A549 (cell line): ENCODE measurements around the gene CASQ1. TPM values are rescaled to one million over a fixed set of nuclear protein-coding genes. Genes with fewer than 3 reads are reported as not detected.

Experiments used
- ATAC-seq, 2 experiments: fragments of 200-7000 bp in 1 of 2; fragments of >200 bp in 1 of 2; cut with Nextera tagmentation in 1 of 2; cut with Tn5 transposase in 1 of 2; 3 replicates each; pipeline versions ENCODE4 v1.8.0 to v1.9.1; 2018 to 2020; ENCODE audit warnings: mild to moderate bottlenecking in 1 of 2, moderate library complexity in 1 of 2
- CTCF ChIA-PET: fragments of 300-600 bp; sonication (Branson Sonifier 250); formaldehyde crosslinking; extraction: SDS; loops from one replicate; lab custom pipeline; 2021; ENCODE audit warnings: antibody characterized with exemption, inconsistent platforms; lab: Yijun Ruan, JAX
- POLR2A ChIA-PET: fragments of 350-600 bp; formaldehyde crosslinking; extraction: SDS; loops from one replicate; lab custom pipeline; 2021; ENCODE audit warnings: antibody characterized with exemption, inconsistent platforms; lab: Yijun Ruan, JAX
- DNase-seq, 2 experiments: peaks; one replicate each; pipeline versions ENCODE4 v3.0.0 to v3.0.0-alpha.2; 2011 to 2016; ENCODE audit warnings: low read depth in 1 of 2, low spot score in 1 of 2
- FAIRE-seq: peaks from 2 replicates; lab custom pipeline; 2011; peaks lifted over from hg19 to GRCh38; lab: Jason Lieb, UNC
- H3K27ac ChIP-seq, 2 experiments: fragments of >200 bp; sonication (Bioruptor Twin); formaldehyde crosslinking; 3 replicates each; pipeline ENCODE4 v1.5.1; 2016 to 2017
- H3K4me1 ChIP-seq: fragments of >200 bp; sonication (Bioruptor Twin); formaldehyde crosslinking; 3 replicates; pipeline ENCODE4 v1.6.1; 2016
- H3K4me2 ChIP-seq: fragments of >200 bp; sonication (Bioruptor Twin); formaldehyde crosslinking; 3 replicates; pipeline ENCODE4 v1.6.1; 2016
- H3K4me3 ChIP-seq: fragments of >200 bp; sonication (Bioruptor Twin); formaldehyde crosslinking; 3 replicates; pipeline ENCODE4 v1.5.1; 2016
- H3K9me3 ChIP-seq: fragments of >200 bp; sonication (Bioruptor Twin); formaldehyde crosslinking; 3 replicates; pipeline ENCODE4 v1.6.1; 2016
- CBX8 ChIP-seq: fragments of 200-600 bp; sonication (generic); IDR thresholded peaks from 2 replicates; pipeline ENCODE4 v1.6.1; 2016
- CEBPB ChIP-seq, 2 experiments: fragments of >200 bp in 1 of 2; sonication (Bioruptor Twin) in 1 of 2; formaldehyde crosslinking in 1 of 2; IDR thresholded peaks; 2 replicates each; pipeline ENCODE4 v1.6.1; 2012 to 2016
- CHD2 ChIP-seq: fragments of 150-350 bp; IDR thresholded peaks from 2 replicates; pipeline ENCODE4 v1.6.1; 2014; ENCODE audit warnings: low read length; ENCODE audit not compliant: partially characterized antibody
- EHMT2 ChIP-seq: fragments of 200-600 bp; sonication (generic); IDR thresholded peaks from 2 replicates; pipeline ENCODE4 v1.6.1; 2016; ENCODE audit warnings: antibody characterized with exemption, low read depth, mild to moderate bottlenecking, moderate library complexity
- ESRRA ChIP-seq: fragments of 150-350 bp; IDR thresholded peaks from 2 replicates; pipeline ENCODE4 v1.6.1; 2014; ENCODE audit warnings: mild to moderate bottlenecking, low read length, borderline replicate concordance
- GATA3 ChIP-seq: IDR thresholded peaks from 2 replicates; pipeline ENCODE4 v1.6.1; 2012; ENCODE audit warnings: borderline replicate concordance
- HDAC2 ChIP-seq: fragments of 200-600 bp; sonication (generic); IDR thresholded peaks from 2 replicates; pipeline ENCODE4 v1.6.1; 2016
- HOXA7 ChIP-seq: fragments of 250-450 bp; sonication (Bioruptor Pico); IDR thresholded peaks from 2 replicates; pipeline ENCODE4 v1.5.0; 2020; ENCODE audit warnings: mild to moderate bottlenecking, moderate library complexity
- HOXB13 ChIP-seq: fragments of 250-450 bp; sonication (Bioruptor Pico); IDR thresholded peaks from 2 replicates; pipeline ENCODE4 v1.5.0; 2020; ENCODE audit warnings: low read depth, mild to moderate bottlenecking, moderate library complexity
- HOXB5 ChIP-seq: fragments of 250-450 bp; sonication (Bioruptor Pico); IDR thresholded peaks from 2 replicates; pipeline ENCODE4 v1.5.0; 2020; ENCODE audit warnings: mild to moderate bottlenecking, moderate library complexity
- JUNB ChIP-seq: fragments of >200 bp; sonication (Bioruptor Twin); formaldehyde crosslinking; IDR thresholded peaks from 2 replicates; pipeline ENCODE4 v1.6.1; 2016
- KDM5A ChIP-seq: fragments of 200-600 bp; sonication (generic); IDR thresholded peaks from 2 replicates; pipeline ENCODE4 v1.6.1; 2016; ENCODE audit warnings: antibody characterized with exemption, mild to moderate bottlenecking
- MAFK ChIP-seq: fragments of 450-650 bp; IDR thresholded peaks from 2 replicates; pipeline ENCODE4 v1.6.1; 2014; ENCODE audit not compliant: partially characterized antibody
- NPAS2 ChIP-seq: fragments of 250-450 bp; sonication (Bioruptor Pico); IDR thresholded peaks from 2 replicates; pipeline ENCODE4 v1.8.0; 2022; ENCODE audit warnings: mild to moderate bottlenecking, moderate library complexity, borderline replicate concordance
- RARB ChIP-seq: fragments of 250-450 bp; sonication (Bioruptor Pico); IDR thresholded peaks from 2 replicates; pipeline ENCODE4 v1.8.0; 2021; ENCODE audit warnings: mild to moderate bottlenecking, moderate library complexity
- RCOR1 ChIP-seq: fragments of 150-350 bp; IDR thresholded peaks from 2 replicates; pipeline ENCODE4 v1.6.1; 2014; ENCODE audit warnings: antibody characterized with exemption, low read length, low read depth
- RNF2 ChIP-seq: fragments of 200-600 bp; sonication (generic); IDR thresholded peaks from 2 replicates; pipeline ENCODE4 v1.6.1; 2016; ENCODE audit warnings: low read depth, mild to moderate bottlenecking, antibody characterized with exemption, moderate library complexity, borderline replicate concordance
- SMC3 ChIP-seq: fragments of >200 bp; sonication (Bioruptor Twin); formaldehyde crosslinking; IDR thresholded peaks from 3 replicates; pipeline ENCODE4 v1.6.1; 2018; ENCODE audit warnings: inconsistent platforms
- TP53 ChIP-seq: fragments of 250-450 bp; sonication (Bioruptor Pico); IDR thresholded peaks from 2 replicates; pipeline ENCODE4 v1.5.0; 2021; ENCODE audit warnings: mild to moderate bottlenecking, moderate library complexity
- ZFP36 ChIP-seq: fragments of 450-650 bp; IDR thresholded peaks from 2 replicates; pipeline ENCODE4 v1.6.1; 2014; ENCODE audit warnings: borderline replicate concordance; ENCODE audit not compliant: partially characterized antibody
- ZSCAN20 ChIP-seq: fragments of 250-450 bp; sonication (Bioruptor Pico); IDR thresholded peaks from 2 replicates; pipeline ENCODE4 v1.8.0; 2022; ENCODE audit warnings: mild to moderate bottlenecking, moderate library complexity
- WGBS: methylation state at CpG from one replicate; pipeline ENCODE4 v1.1.6; 2017; ENCODE audit errors: missing lambda C conversion rate; 5-methylcytosine and 5-hydroxymethylcytosine counted together
- polyA plus RNA-seq, 4 experiments: library from polyadenylated mRNA; depleted of rRNA in 3 of 4; stranded (reverse); fragments of >200 nt; fragmentation: RNase III in 1 of 4; extraction: RNeasy Plus Mini Kit Qiagen cat#74134 plus additional on column Dnase treatment in 1 of 4; gene quantifications; 2 replicates in 3 of 4; 3 replicates in 1 of 4; pipeline ENCODE4 v1.2.3, GENCODE V29; 2011 to 2017
- TF ChIP-seq, protein P1 (sequence below): fragments of 250-450 bp; sonication (Bioruptor Pico); IDR thresholded peaks from 2 replicates; pipeline ENCODE4 v1.5.0; 2021; ENCODE audit warnings: mild to moderate bottlenecking, moderate library complexity, borderline replicate concordance
- TF ChIP-seq, protein P2 (sequence below): fragments of 150-350 bp; IDR thresholded peaks from 2 replicates; pipeline ENCODE4 v1.6.1; 2014; ENCODE audit warnings: low read depth, mild to moderate bottlenecking, low read length
- TF ChIP-seq, protein P3 (sequence below): IDR thresholded peaks from 2 replicates; pipeline ENCODE4 v1.6.1; 2012; ENCODE audit warnings: low read depth, borderline replicate concordance
- TF ChIP-seq, protein P4 (sequence below): fragments of >200 bp; sonication (Bioruptor Twin); formaldehyde crosslinking; IDR thresholded peaks from 2 replicates; pipeline ENCODE4 v1.6.1; 2016

The CASQ1 gene
- polyA plus RNA-seq, 2 of the 4 experiments (the other 2 are of a cell fraction) = 0.04 to 0.08 TPM

DNA sequence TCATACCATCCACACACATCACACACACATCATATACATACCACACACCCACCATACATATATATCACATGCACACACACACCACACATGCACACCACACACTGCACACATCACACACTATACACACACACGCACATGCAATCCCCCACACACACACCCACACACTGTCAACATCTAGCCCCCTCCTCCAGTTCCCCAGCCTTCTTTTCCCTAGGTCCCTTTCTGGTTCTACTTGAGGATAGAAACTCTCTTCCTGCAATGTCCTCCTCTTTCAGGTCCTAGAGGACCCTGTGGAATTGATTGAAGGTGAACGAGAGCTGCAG lies 4.3 kb downstream of the CASQ1 start:
- no peak overlapping the region for H3K4me3 ChIP-seq
- CTCF ChIA-PET = interaction anchor here (1.6 to 2.6 kb wide), 4 partner anchors 58 to 187 kb away, joined by 4 to 22 read pairs (median 10); no protein-coding TSS in a partner anchor
- H3K4me1 ChIP-seq = peaks cover 13% of the 10 kb centered on the region
- no peak overlapping the region for H3K4me2 ChIP-seq
- no peaks in the 10 kb centered on the region for H3K9me3 ChIP-seq
- H3K27ac ChIP-seq = no peak overlapping the region
- no peak for DNase-seq
- POLR2A ChIA-PET = no interaction called here
- no peak for ATAC-seq
- FAIRE-seq = no peak
- no peak for TF ChIP-seq GATA3
- TF ChIP-seq CEBPB (IDR thresholded peaks at IDR 0.05) = no peak
- no peak for TF ChIP-seq TP53 (CRISPR knock-in tag)
- no peak for TF ChIP-seq ESRRA
- 60% methylated on average over 2 of the region's 2 CpGs for WGBS

DNA sequence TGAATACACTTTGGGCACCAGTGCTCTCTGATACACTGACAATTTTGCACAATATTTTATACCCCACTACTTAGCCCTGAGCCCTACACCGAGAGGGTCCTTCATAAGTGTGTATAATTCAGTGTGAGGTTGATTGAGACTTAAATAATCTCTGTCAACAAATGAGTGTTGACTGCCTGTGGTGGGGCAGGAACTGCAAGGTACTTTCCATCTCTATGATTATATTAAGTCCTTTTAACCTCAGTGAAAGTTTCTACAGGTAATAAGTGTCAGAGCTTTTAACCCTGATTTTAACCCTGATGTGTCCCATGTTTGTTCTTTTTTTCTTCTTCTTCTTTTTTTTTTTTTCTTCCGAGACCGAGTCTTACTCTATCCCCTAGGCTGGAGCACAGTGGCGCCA lies 5.8 kb downstream of the CASQ1 start:
- FAIRE-seq = no peak
- Histone ChIP-seq H3K4me3 (no peak overlapping the region), H3K4me2 (no peak overlapping the region), H3K9me3 (no peaks in the 10 kb centered on the region), H3K4me1 (peaks cover 8% of the 10 kb centered on the region), H3K27ac (no peak overlapping the region)
- ATAC-seq = no peak
- ChIA-PET CTCF (interaction anchor here (0.5 to 3.3 kb wide), 9 partner anchors 10 to 190 kb away, joined by 3 to 29 read pairs (median 4); no protein-coding TSS in a partner anchor), POLR2A (no interaction called here)
- no peak for DNase-seq
- TF ChIP-seq CHD2 = no peak
- TF ChIP-seq, protein P1, sequence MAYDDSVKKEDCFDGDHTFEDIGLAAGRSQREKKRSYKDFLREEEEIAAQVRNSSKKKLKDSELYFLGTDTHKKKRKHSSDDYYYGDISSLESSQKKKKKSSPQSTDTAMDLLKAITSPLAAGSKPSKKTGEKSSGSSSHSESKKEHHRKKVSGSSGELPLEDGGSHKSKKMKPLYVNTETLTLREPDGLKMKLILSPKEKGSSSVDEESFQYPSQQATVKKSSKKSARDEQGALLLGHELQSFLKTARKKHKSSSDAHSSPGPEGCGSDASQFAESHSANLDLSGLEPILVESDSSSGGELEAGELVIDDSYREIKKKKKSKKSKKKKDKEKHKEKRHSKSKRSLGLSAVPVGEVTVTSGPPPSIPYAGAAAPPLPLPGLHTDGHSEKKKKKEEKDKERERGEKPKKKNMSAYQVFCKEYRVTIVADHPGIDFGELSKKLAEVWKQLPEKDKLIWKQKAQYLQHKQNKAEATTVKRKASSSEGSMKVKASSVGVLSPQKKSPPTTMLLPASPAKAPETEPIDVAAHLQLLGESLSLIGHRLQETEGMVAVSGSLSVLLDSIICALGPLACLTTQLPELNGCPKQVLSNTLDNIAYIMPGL (CRISPR knock-in tag) = no peak
- TF ChIP-seq NPAS2 = no peak
- no peak for TF ChIP-seq TP53 (CRISPR knock-in tag)
- TF ChIP-seq, protein P2, sequence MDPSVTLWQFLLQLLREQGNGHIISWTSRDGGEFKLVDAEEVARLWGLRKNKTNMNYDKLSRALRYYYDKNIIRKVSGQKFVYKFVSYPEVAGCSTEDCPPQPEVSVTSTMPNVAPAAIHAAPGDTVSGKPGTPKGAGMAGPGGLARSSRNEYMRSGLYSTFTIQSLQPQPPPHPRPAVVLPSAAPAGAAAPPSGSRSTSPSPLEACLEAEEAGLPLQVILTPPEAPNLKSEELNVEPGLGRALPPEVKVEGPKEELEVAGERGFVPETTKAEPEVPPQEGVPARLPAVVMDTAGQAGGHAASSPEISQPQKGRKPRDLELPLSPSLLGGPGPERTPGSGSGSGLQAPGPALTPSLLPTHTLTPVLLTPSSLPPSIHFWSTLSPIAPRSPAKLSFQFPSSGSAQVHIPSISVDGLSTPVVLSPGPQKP = no peak
- no peak for TF ChIP-seq CBX8
- no peak for TF ChIP-seq HOXB5
- no peak for TF ChIP-seq RARB (CRISPR knock-in tag)
- no peak for TF ChIP-seq HOXA7 (CRISPR knock-in tag)
- TF ChIP-seq HOXB13 (CRISPR knock-in tag) = no peak
- no peak for TF ChIP-seq ZFP36
- no peak for TF ChIP-seq RNF2
- TF ChIP-seq, protein P3, sequence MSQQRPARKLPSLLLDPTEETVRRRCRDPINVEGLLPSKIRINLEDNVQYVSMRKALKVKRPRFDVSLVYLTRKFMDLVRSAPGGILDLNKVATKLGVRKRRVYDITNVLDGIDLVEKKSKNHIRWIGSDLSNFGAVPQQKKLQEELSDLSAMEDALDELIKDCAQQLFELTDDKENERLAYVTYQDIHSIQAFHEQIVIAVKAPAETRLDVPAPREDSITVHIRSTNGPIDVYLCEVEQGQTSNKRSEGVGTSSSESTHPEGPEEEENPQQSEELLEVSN = no peak
- no peak for TF ChIP-seq HDAC2
- no peak for TF ChIP-seq ZSCAN20 (CRISPR knock-in tag)
- TF ChIP-seq RCOR1 = no peak
- WGBS = 82% methylated on average over 4 of the region's 4 CpGs

DNA sequence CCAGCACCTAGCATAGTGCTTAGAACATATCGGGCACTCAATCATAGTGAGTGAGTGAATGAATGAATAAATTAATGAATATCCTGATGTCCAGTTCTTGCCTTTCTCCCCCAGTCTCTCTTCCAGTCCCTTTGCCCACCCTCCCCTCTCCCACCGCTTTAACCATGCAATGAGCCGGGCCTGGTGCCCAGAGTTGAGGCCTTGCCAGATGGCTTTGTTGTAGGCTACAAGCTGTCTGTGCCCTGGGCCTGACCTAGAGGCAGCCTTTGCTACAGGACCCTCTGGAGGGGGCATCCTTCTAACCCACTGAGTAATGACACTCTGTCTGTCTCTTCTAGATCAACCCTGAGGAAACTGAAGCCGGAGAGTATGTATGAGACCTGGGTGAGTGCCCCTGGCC lies 6.9 kb downstream of the CASQ1 start:
- ChIA-PET POLR2A (no interaction called here), CTCF (interaction anchor here (1.2 to 5.2 kb wide), 5 partner anchors 12 to 96 kb away, joined by 3 to 29 read pairs (median 18); no protein-coding TSS in a partner anchor)
- H3K4me3 ChIP-seq = no peak overlapping the region
- H3K4me1 ChIP-seq = peaks cover 8% of the 10 kb centered on the region
- H3K27ac ChIP-seq = no peak overlapping the region
- ATAC-seq (no peak), FAIRE-seq (no peak), DNase-seq (no peak)
- no peak overlapping the region for H3K4me2 ChIP-seq
- 92% methylated on average over 4 of the region's 4 CpGs for WGBS
- TF ChIP-seq, protein P3 = no peak
- TF ChIP-seq ZSCAN20 (CRISPR knock-in tag) = no peak
- TF ChIP-seq CBX8 = no peak
- TF ChIP-seq JUNB = no peak
- TF ChIP-seq, protein P4, sequence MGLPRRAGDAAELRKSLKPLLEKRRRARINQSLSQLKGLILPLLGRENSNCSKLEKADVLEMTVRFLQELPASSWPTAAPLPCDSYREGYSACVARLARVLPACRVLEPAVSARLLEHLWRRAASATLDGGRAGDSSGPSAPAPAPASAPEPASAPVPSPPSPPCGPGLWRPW = no peak
- TF ChIP-seq RCOR1 = no peak
- no peak for TF ChIP-seq KDM5A
- no peak for TF ChIP-seq NPAS2
- no peak for TF ChIP-seq HOXB5
- TF ChIP-seq CEBPB (IDR thresholded peaks at IDR 0.05) = no peak
- no peak for TF ChIP-seq MAFK
- TF ChIP-seq GATA3 = no peak
- TF ChIP-seq SMC3 = no peak
- TF ChIP-seq CHD2 = no peak
- no peak for TF ChIP-seq HOXB13 (CRISPR knock-in tag)
- no peak for TF ChIP-seq EHMT2
- no peaks in the 10 kb centered on the region for H3K9me3 ChIP-seq
